Vagina (tissue), 2 donors: ENCODE results near the gene PANX3.

Experiments
- POLR2A ChIP-seq, 2 donors: fragments of 450-650 bp; IDR thresholded peaks; one replicate each; pipeline ENCODE4 v1.6.1; 2017; ENCODE audit warnings: antibody characterized with exemption in 2 of 2, mild to moderate bottlenecking in 2 of 2, moderate library complexity in 2 of 2
- POLR2AphosphoS5 ChIP-seq, 2 donors: sonication (generic); formaldehyde crosslinking; IDR thresholded peaks; one replicate each; pipeline ENCODE4 v1.9.0; 2017; ENCODE audit warnings: antibody characterized with exemption in 2 of 2, mild to moderate bottlenecking in 2 of 2, low read depth in 1 of 2; ENCODE audit not compliant: insufficient read depth in 1 of 2
- TF ChIP-seq, protein P1 (sequence below), 3 experiments: fragments of 450-650 bp in 2 of 3; fragments of 200-600 bp in 1 of 3; sonication (generic) in 1 of 3; IDR thresholded peaks; one replicate each; pipeline ENCODE4 v1.5.1; 2017 to 2019; ENCODE audit warnings: antibody characterized with exemption in 3 of 3, mild to moderate bottlenecking in 2 of 3, moderate library complexity in 2 of 3

DNA sequence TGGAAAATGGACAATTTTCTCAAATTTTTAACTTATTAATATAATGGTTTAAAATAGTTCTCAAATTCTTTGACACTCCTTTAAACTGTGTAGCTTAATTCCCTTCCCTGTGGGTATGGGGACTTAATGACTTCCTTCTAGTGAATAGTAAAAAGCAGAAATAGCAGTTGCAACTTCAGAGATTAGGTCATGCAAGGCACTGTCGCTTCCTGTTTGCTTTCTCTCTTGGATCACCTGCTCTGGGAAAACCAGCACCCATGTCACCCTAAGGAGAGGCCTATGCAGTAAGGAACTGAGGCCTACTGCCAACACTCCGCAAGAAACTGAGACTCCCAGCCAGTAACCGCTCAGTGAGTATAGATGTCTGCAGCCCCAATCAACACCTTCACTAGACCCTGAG lies 5.5 kb upstream of the PANX3 start:
- TF ChIP-seq POLR2AphosphoS5 (IDR thresholded peaks at IDR 0.05; ENCODE audit: insufficient read depth in 1 of 2, low read depth in 1 of 2) (no peak), POLR2A (IDR thresholded peaks at IDR 0.05) (no peak)
- TF ChIP-seq, protein P1, sequence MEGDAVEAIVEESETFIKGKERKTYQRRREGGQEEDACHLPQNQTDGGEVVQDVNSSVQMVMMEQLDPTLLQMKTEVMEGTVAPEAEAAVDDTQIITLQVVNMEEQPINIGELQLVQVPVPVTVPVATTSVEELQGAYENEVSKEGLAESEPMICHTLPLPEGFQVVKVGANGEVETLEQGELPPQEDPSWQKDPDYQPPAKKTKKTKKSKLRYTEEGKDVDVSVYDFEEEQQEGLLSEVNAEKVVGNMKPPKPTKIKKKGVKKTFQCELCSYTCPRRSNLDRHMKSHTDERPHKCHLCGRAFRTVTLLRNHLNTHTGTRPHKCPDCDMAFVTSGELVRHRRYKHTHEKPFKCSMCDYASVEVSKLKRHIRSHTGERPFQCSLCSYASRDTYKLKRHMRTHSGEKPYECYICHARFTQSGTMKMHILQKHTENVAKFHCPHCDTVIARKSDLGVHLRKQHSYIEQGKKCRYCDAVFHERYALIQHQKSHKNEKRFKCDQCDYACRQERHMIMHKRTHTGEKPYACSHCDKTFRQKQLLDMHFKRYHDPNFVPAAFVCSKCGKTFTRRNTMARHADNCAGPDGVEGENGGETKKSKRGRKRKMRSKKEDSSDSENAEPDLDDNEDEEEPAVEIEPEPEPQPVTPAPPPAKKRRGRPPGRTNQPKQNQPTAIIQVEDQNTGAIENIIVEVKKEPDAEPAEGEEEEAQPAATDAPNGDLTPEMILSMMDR (IDR thresholded peaks at IDR 0.05): no peak
